Measurements from ENCODE around the gene YIPF5. TPM values are rescaled to one million over a fixed set of nuclear protein-coding genes. Genes with fewer than 3 reads are reported as not detected.

The YIPF5 gene
- total RNA-seq, 3 donors from 2014 or later: 30.5 to 50.4 (median 49.9) TPM

- H3K27ac ChIP-seq: no peak overlapping the region
- no peaks in the 10 kb centered on the region for H3K27me3 ChIP-seq
- H3K4me1 ChIP-seq: no peaks in the 10 kb centered on the region
- H3K36me3 ChIP-seq: no peaks in the 10 kb centered on the region
- no peak overlapping the region for H3K4me3 ChIP-seq
- H3K9me3 ChIP-seq: no peaks in the 10 kb centered on the region
- no peak for DNase-seq (ENCODE audit: low spot score in 2 of 2)
- TF ChIP-seq POLR2A (IDR thresholded peaks at IDR 0.05) (no peak), CTCF (IDR thresholded peaks at IDR 0.05) (no peak), POLR2AphosphoS5 (IDR thresholded peaks at IDR 0.05) (no peak)
- intact Hi-C loops (cut with DNase I; ENCODE audit: low total_unique reads): no loop called here
Observed at GRCh38 chr5:144139586-144139985, 30.9 kb downstream of the YIPF5 start.

- Histone ChIP-seq H3K4me3 (no peak overlapping the region), H3K27me3 (no peaks in the 10 kb centered on the region), H3K36me3 (no peaks in the 10 kb centered on the region), H3K4me1 (no peaks in the 10 kb centered on the region), H3K27ac (no peak overlapping the region), H3K9me3 (no peaks in the 10 kb centered on the region)
- intact Hi-C loops (cut with DNase I; ENCODE audit: low total_unique reads): no loop called here
- TF ChIP-seq POLR2A (IDR thresholded peaks at IDR 0.05) (no peak), POLR2AphosphoS5 (IDR thresholded peaks at IDR 0.05) (no peak), CTCF (IDR thresholded peaks at IDR 0.05) (no peak)
- DNase-seq (ENCODE audit: low spot score in 2 of 2): no peak
Observed at GRCh38 chr5:144135113-144135762, 35.2 kb downstream of the YIPF5 start.

- intact Hi-C loops (cut with DNase I; ENCODE audit: low total_unique reads): no loop called here
- no peak for DNase-seq (ENCODE audit: low spot score in 2 of 2)
- Histone ChIP-seq H3K36me3 (no peaks in the 10 kb centered on the region), H3K27ac (no peak overlapping the region), H3K27me3 (no peaks in the 10 kb centered on the region), H3K4me1 (no peaks in the 10 kb centered on the region), H3K4me3 (no peak overlapping the region), H3K9me3 (no peaks in the 10 kb centered on the region)
- TF ChIP-seq POLR2AphosphoS5 (IDR thresholded peaks at IDR 0.05) (no peak), CTCF (IDR thresholded peaks at IDR 0.05) (no peak), POLR2A (IDR thresholded peaks at IDR 0.05) (no peak)
Observed at GRCh38 chr5:144134194-144134826, 36.1 kb downstream of the YIPF5 start.

- no peaks in the 10 kb centered on the region for H3K9me3 ChIP-seq
- H3K4me3 ChIP-seq: no peak overlapping the region
- TF ChIP-seq CTCF (IDR thresholded peaks at IDR 0.05) (no peak), POLR2AphosphoS5 (IDR thresholded peaks at IDR 0.05) (no peak), POLR2A (IDR thresholded peaks at IDR 0.05) (no peak)
- H3K36me3 ChIP-seq: no peaks in the 10 kb centered on the region
- H3K27ac ChIP-seq: no peak overlapping the region
- intact Hi-C loops (cut with DNase I; ENCODE audit: low total_unique reads): no loop called here
- no peaks in the 10 kb centered on the region for H3K27me3 ChIP-seq
- no peaks in the 10 kb centered on the region for H3K4me1 ChIP-seq
- no peak for DNase-seq (ENCODE audit: low spot score in 2 of 2)
Observed at GRCh38 chr5:144133050-144133633, 37.3 kb downstream of the YIPF5 start.

GRCh38 chr5:144131261-144131660 lies 39.2 kb downstream of the YIPF5 start:
- intact Hi-C loops (cut with DNase I; ENCODE audit: low total_unique reads): no loop called here
- no peaks in the 10 kb centered on the region for H3K4me1 ChIP-seq
- H3K9me3 ChIP-seq: no peaks in the 10 kb centered on the region
- H3K4me3 ChIP-seq: no peak overlapping the region
- TF ChIP-seq POLR2AphosphoS5 (IDR thresholded peaks at IDR 0.05) (no peak), CTCF (IDR thresholded peaks at IDR 0.05) (no peak), POLR2A (IDR thresholded peaks at IDR 0.05) (no peak)
- no peaks in the 10 kb centered on the region for H3K36me3 ChIP-seq
- no peak overlapping the region for H3K27ac ChIP-seq
- H3K27me3 ChIP-seq: no peaks in the 10 kb centered on the region
- DNase-seq (ENCODE audit: low spot score in 2 of 2): no peak

Measured in breast epithelium (tissue), 4 donors.